ENCODE results near the gene CREB5.
A peak's percentile ranks its signal among the peaks of the same experiment; 100 is the strongest.

Gene CREB5

DNA sequence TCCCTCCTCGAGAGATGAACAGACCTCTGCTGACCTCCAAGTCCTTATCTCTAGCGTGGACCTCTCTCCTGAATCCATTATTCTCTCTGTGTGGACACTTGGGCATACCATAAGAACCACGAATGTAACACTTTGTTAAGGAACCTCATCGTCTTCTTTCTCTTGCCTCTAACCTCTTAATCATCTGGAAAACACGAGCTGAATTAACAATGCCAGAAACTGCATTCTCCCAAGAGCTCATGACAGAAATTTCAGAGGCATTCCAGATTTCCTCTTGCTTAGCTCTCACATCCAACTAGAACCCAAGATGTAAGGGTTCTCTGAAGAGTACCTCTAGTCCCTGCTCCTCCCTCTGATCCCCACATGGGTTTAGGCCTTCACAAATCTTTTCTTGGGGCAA lies 444.3 kb downstream of the CREB5 start:
- DNase-seq (ENCODE audit: low spot score) = no peak

DNA sequence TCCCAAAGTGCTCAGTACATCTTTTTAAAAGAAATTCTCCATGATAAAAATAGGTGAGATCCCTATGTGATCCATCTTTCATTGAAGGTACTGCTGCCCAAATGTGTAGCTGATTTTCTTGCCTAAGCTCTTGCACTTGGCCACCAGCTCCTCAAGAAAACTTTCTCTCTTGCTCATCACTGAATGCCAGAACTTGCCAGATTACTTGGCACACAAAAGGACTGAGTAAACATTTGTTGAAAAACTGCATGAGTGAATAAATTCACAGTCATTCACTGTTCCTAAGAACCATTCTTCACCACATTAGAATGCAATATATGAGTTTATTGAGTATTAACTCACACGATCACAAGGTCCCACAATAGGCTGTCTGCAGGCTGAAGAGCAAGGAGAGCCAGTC lies 445.9 kb downstream of the CREB5 start:
- peak; percentile 48 for DNase-seq (ENCODE audit: low spot score)

DNA sequence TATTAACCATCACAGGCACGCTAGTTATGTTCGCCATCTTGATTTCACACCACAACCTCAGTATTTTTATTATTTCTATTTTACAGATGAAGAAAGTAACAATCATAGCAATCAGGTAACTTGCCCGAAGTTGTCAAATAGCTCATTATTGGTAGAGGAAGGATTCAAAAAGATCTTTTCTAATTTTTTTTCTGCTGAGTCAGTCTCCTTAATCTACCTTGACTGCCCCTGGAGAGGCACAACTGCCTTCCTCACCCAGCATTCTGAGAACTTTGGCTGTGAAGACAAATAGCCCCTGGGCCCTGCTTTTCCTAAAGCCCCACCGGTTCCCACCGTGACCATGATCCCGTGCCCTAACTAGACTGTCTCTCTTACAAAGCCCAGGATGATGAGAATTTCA lies 446.6 kb downstream of the CREB5 start:
- DNase-seq (ENCODE audit: low spot score) = no peak

DNA sequence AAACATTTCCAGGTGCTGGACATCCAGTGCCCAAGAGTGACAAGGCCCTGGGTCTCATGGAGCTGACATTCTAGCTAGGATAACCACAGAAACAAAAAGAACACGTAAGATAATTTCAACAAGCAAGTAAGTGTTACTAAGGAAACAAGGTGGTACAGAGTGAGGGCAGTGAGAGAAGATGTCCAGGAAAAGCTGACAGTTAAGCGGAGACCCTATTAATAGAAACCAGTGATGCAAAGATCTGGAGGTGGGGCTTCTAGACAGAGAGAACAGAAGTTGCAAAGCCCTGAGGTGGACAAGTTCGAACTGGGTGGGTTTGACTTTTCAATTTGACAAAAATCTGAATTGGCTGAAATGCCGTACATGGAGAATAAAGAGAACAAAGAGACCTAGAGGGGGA lies 449.5 kb downstream of the CREB5 start:
- DNase-seq (ENCODE audit: low spot score) = no peak

DNA sequence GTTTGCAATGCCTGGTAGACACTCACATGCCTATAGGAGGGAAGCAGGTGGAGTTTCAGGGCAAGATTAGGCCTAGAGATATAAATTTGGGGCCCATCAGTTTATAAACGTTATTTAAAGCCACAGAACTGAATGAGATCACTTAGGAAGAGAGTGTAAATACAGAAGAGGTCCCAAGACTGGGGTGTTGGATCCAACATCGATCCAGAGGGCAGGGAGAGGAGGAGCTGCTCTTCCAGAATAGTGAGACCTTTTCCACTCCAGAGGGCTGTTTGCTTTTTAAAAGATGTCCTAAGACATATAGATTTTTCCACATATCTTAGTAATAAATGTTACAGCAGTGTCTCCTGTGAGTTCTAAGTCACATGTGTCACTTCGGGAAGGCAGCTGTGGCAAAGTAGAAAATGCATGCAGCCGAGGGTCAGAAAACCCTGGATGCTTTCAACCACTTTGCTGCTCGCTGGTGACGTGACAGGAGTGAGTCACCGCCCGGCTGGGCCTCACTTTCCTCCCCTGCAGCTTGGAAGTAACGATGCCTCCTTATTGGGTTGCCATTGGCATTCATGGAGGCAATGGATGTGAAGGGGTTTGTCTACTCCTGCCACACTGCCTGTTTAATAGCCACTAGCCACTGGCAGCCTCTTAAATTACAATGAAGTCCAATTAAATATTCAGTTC lies 450.4 kb downstream of the CREB5 start:
- no peak for DNase-seq (ENCODE audit: low spot score)

DNA sequence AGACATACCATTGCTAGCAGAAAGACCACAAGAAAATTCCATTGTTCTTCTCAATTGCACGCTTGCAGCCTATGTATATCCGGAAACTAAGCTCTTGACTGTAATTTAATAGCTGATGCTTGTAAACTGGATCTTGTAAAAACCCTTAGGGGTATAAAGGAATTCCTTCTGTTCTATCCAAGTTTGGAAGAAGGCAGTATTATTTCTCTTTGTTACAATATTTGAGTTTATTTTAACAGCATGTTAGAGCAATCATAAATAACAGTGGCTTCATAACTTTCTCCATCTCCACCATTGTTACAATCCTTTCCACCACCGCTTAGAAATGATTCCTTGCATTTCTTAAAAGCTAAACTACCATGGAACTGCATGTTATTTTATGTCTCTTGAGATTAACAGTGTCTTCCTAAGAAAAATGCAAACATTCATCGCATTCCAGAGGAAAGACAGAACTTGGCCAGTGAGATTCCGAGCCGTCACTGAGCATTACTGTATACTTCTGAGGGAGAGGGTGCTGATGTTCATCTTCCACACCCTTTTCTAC lies 453.4 kb downstream of the CREB5 start:
- no peak for DNase-seq (ENCODE audit: low spot score)

DNA sequence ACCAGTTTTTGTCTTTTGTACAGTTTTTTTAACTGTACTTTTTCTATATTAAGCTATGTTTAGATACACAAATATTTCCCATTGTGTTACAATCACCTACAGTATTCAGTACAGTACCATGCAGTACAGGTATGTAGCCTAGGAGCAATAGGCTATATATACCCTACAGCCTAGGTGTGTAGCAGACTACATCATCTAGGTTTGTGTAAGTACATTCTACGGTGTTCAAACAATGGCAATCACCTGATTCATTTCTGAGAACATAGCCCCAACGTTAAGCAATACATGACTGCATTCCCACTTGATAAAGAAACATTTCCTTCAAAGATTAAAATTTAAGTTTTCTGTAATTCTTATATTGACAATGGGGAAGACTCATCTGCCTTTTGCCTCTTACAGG lies 456.4 kb downstream of the CREB5 start:
- no peak for DNase-seq (ENCODE audit: low spot score)

DNA sequence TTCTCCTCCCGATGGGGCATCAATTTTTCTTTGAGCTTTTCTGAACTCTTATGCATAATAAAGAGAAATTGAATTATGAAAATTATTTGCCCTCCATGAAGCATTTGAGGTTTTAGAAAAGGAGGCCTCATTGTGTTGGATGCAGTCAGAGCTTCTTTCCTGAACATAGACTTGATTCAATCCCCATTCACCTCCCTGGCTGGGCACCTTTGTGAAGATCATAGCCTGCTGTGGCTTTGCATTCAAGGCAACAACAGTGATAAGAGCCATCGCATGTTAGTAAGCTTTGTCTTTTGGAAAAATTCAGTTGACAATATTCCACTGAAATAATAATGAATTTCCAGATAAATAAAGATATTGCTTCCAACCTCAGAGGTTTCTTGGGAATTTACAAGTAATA lies 458.8 kb downstream of the CREB5 start:
- DNase-seq (ENCODE audit: low spot score) = no peak

DNA sequence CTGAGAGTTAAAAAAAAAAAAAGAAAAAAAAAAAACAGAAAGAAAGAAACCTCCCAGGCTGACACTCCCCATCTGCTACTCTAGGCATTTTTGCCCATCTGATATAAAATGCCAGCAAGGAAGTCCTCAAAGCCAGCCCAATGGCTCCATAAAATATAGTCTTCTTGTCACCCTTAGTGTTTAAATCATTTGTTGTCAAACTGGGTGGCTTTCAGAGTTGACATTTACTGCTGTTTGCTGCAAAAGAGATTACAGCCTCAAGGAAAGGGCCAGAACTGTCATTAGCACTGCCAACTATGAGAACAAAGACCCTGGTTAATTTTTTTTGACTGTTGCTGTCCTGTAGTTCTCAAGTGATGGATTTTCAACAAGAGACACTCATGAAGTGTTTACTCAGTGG lies 459.3 kb downstream of the CREB5 start:
- DNase-seq (ENCODE audit: low spot score) = no peak

DNA sequence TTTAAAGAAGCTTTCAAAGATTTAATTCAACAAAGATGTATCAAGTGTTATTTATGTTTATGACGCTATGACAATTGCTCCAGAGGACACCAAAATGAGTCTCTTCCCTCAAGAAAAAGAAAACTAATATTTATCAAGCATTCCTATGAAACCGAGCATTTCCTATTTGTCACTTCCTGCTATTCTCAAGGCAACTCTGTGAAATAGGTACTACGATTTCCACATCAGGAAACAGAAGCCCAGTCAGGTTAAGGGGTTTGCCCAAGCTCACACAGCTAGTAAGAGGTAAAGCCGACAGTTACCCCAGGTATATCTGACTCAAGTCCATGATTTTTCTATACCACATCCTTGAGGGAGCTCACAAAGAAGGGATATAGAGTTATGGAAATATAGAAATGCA lies 459.9 kb downstream of the CREB5 start:
- DNase-seq (ENCODE audit: low spot score) = no peak

DNA sequence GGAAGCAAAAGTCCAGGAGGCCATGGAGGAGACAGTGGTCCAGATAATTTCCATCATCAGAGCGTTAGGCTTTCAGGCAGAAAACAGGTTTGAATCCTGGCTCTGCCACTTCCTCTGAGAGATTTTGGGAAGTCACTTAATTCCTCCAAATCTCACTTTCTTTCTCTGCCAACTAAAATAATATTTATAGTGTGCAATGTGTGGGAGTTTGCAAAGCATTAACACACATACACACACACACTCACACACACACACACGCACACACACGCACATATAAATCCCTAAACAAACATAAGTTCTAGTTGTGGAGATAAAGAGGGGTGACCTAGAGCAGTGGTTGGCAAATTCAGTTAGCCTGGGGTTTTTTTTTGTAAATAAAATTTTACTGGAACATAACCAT lies 461.0 kb downstream of the CREB5 start:
- no peak for DNase-seq (ENCODE audit: low spot score)

DNA sequence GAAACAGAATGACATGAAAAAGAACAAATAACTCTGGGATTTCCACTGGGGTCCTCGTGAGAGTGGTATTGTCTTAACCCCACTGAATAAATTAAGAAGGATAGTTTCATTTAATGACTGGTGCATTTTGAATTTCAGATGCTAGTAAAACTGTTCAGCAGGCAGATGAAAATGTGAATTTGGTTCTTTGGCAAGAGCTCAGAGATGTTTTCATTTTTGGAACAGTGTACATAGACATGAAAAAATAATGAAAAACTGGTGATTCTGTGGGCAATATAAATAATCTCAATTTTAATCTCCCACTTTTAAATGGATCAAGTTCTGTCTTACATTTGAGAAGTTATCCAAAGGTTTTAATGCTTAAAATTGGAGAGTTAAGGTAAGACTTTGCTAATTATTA lies 461.7 kb downstream of the CREB5 start:
- no peak for DNase-seq (ENCODE audit: low spot score)
